ENCODE results near the gene RGS16. TPM values are rescaled to one million over a fixed set of nuclear protein-coding genes. Genes with fewer than 3 reads are reported as not detected.

RGS16 gene
- total and polyA plus RNA-seq, 8 donors: 0.58 to 29.0 (median 1.9) TPM; not detected in 1

GRCh38 chr1:182596934-182597333 is 7.3 kb downstream of the RGS16 start:
- intact Hi-C loops (cut with DNase I; ENCODE audit: low total_unique reads): no loop called here

GRCh38 chr1:182595641-182596240 is 8.4 kb downstream of the RGS16 start:
- Histone ChIP-seq H3K27me3 (no peaks in the 10 kb centered on the region), H3K9me3 (no peaks in the 10 kb centered on the region), H3K27ac (peak overlapping the region in 2 of 5 donors; percentile 15 to 17), H3K4me1 (peaks cover 0 to 18% (median 7%) of the 10 kb centered on the region in 4 donors), H3K4me3 (no peak overlapping the region), H3K36me3 (peaks cover 0 to 16% (median 14%) of the 10 kb centered on the region in 4 donors)
- no peak for TF ChIP-seq EP300 (IDR thresholded peaks at IDR 0.05)
- peak in 2 of 3 donors; percentile 8 to 39 for TF ChIP-seq POLR2AphosphoS5 (IDR thresholded peaks at IDR 0.05)
- TF ChIP-seq CTCF (IDR thresholded peaks at IDR 0.05): peak in 5 of 7 experiments; percentile 41 to 86 (median 75)
- TF ChIP-seq POLR2A (IDR thresholded peaks at IDR 0.05): no peak
- 31 to 36% (median 35%) methylated on average over 4 of the region's 4 CpGs for WGBS, 5 donors
- intact Hi-C loops (cut with DNase I; ENCODE audit: low total_unique reads): no loop called here
- DNase-seq: peak; percentile 80 to 81

More at GRCh38 chr1:182596934-182597333, 7.3 kb downstream of the RGS16 start:
- WGBS, 5 donors: 87 to 91% (median 89%) methylated on average over 6 of the region's 6 CpGs
- Histone ChIP-seq H3K4me1 (peaks cover 7 to 28% (median 14%) of the 10 kb centered on the region in 4 donors), H3K27ac (peak overlapping the region in 2 of 5 donors; percentile 1 to 17), H3K9me3 (no peaks in the 10 kb centered on the region), H3K27me3 (no peaks in the 10 kb centered on the region), H3K4me3 (no peak overlapping the region), H3K36me3 (peaks cover 0 to 19% (median 16%) of the 10 kb centered on the region in 4 donors)
- DNase-seq: no peak
- TF ChIP-seq POLR2AphosphoS5 (IDR thresholded peaks at IDR 0.05) (no peak), CTCF (IDR thresholded peaks at IDR 0.05) (no peak), POLR2A (IDR thresholded peaks at IDR 0.05) (no peak)

GRCh38 chr1:182589931-182590330 is 14.3 kb downstream of the RGS16 start:
- Histone ChIP-seq H3K9me3 (no peaks in the 10 kb centered on the region), H3K27ac (peak overlapping the region in 3 of 5 donors; percentile 95 to 99 (median 95)), H3K36me3 (peaks cover 0 to 9% (median 0%) of the 10 kb centered on the region in 4 donors), H3K4me3 (no peak overlapping the region), H3K27me3 (no peaks in the 10 kb centered on the region), H3K4me1 (peaks cover 7 to 33% (median 16%) of the 10 kb centered on the region in 4 donors)
- TF ChIP-seq POLR2AphosphoS5 (IDR thresholded peaks at IDR 0.05) (no peak), POLR2A (IDR thresholded peaks at IDR 0.05) (no peak), CTCF (IDR thresholded peaks at IDR 0.05) (no peak), EP300 (IDR thresholded peaks at IDR 0.05) (no peak)
- intact Hi-C loops (cut with DNase I; ENCODE audit: low total_unique reads): no loop called here
- no peak for DNase-seq
- WGBS, 5 donors: 93 to 96% (median 95%) methylated on average over 5 of the region's 5 CpGs

- peak overlapping the region; percentile 54 to 83 (median 62) for H3K4me3 ChIP-seq
- intact Hi-C loops (cut with DNase I; ENCODE audit: low total_unique reads): no loop called here
Observed at GRCh38 chr1:182589520-182589919, 14.7 kb downstream of the RGS16 start.

More at GRCh38 chr1:182589520-182589919, 14.7 kb downstream of the RGS16 start:
- 74 to 89% (median 81%) methylated on average over 3 of the region's 3 CpGs for WGBS, 5 donors
- Histone ChIP-seq H3K9me3 (no peaks in the 10 kb centered on the region), H3K36me3 (peaks cover 0 to 9% (median 0%) of the 10 kb centered on the region in 4 donors), H3K27me3 (no peaks in the 10 kb centered on the region), H3K4me1 (peaks cover 11 to 37% (median 21%) of the 10 kb centered on the region in 4 donors), H3K27ac (peak overlapping the region in 4 of 5 donors; percentile 95 to 99 (median 96))
- TF ChIP-seq POLR2AphosphoS5 (IDR thresholded peaks at IDR 0.05): no peak
- no peak for TF ChIP-seq POLR2A (IDR thresholded peaks at IDR 0.05)
- TF ChIP-seq CTCF (IDR thresholded peaks at IDR 0.05): no peak
- no peak for TF ChIP-seq EP300 (IDR thresholded peaks at IDR 0.05)
- DNase-seq: no peak

All from stomach (tissue), 9 donors.